NB4 (cell line): Measurements from ENCODE around the gene OPRM1.

ENCODE experiments used
- DNase-seq: peaks from one replicate; pipeline ENCODE4 v3.0.0; 2010; ENCODE audit warnings: low read depth
- H3K4me3 ChIP-seq: one replicate; pipeline ENCODE4 v1.5.1; 2011; ENCODE audit warnings: mild to moderate bottlenecking, low read depth, low read length, moderate library complexity
- MYC ChIP-seq: IDR thresholded peaks from 2 replicates; pipeline ENCODE4 v1.6.1; 2011; ENCODE audit warnings: low read depth, low read length
- POLR2A ChIP-seq: IDR thresholded peaks from 2 replicates; pipeline ENCODE4 v1.6.1; 2011; ENCODE audit warnings: mild to moderate bottlenecking; ENCODE audit not compliant: insufficient read length; ENCODE audit errors: extremely low read depth
- TF ChIP-seq, protein P1 (sequence below): IDR thresholded peaks from one replicate; pipeline ENCODE4 v1.5.1; 2012; ENCODE audit warnings: low read depth, low read length
- TF ChIP-seq, protein P2 (sequence below): IDR thresholded peaks from 2 replicates; pipeline ENCODE4 v1.6.1; 2011; ENCODE audit warnings: low read depth, low read length

Gene OPRM1

GRCh38 chr6:154112181-154112809 is 73.3 kb downstream of the OPRM1 start:
- TF ChIP-seq, protein P1, sequence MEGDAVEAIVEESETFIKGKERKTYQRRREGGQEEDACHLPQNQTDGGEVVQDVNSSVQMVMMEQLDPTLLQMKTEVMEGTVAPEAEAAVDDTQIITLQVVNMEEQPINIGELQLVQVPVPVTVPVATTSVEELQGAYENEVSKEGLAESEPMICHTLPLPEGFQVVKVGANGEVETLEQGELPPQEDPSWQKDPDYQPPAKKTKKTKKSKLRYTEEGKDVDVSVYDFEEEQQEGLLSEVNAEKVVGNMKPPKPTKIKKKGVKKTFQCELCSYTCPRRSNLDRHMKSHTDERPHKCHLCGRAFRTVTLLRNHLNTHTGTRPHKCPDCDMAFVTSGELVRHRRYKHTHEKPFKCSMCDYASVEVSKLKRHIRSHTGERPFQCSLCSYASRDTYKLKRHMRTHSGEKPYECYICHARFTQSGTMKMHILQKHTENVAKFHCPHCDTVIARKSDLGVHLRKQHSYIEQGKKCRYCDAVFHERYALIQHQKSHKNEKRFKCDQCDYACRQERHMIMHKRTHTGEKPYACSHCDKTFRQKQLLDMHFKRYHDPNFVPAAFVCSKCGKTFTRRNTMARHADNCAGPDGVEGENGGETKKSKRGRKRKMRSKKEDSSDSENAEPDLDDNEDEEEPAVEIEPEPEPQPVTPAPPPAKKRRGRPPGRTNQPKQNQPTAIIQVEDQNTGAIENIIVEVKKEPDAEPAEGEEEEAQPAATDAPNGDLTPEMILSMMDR: no peak
- TF ChIP-seq MYC (no peak), POLR2A (no peak)
- TF ChIP-seq, protein P2, sequence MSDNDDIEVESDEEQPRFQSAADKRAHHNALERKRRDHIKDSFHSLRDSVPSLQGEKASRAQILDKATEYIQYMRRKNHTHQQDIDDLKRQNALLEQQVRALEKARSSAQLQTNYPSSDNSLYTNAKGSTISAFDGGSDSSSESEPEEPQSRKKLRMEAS: no peak
- no peak overlapping the region for H3K4me3 ChIP-seq
- DNase-seq: peak; percentile 20

DNA sequence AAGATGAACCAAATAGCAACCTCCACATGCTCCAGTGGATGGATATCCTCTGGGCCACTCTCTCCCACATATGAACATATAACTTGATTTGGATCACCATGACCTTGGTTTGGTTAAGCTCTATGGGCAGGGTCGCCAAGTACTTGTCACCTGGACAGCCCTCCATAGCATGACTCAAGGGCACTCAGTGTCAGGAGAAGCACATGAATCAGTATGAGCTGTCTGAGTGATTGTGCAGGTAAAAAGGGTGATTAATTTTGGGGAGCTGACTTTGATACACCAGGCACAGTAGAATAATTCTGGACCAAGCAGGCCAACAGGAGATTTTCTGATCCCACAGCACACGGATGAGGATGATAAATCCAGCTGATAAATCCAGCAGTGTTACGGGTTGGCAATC is 74.4 kb downstream of the OPRM1 start:
- no peak overlapping the region for H3K4me3 ChIP-seq

GRCh38 chr6:154117485-154117884 is 78.4 kb downstream of the OPRM1 start:
- DNase-seq: no peak
- TF ChIP-seq MYC: no peak
- TF ChIP-seq, protein P2: no peak
- TF ChIP-seq, protein P1: no peak
- TF ChIP-seq POLR2A: no peak
- H3K4me3 ChIP-seq: no peak overlapping the region

More for the DNA sequence above, 74.4 kb downstream of the OPRM1 start:
- TF ChIP-seq, protein P1: no peak
- no peak for TF ChIP-seq MYC
- TF ChIP-seq, protein P2: no peak
- no peak for TF ChIP-seq POLR2A
- no peak for DNase-seq

GRCh38 chr6:154122195-154122925 is 83.3 kb downstream of the OPRM1 start:
- DNase-seq: no peak
- no peak for TF ChIP-seq MYC
- TF ChIP-seq, protein P1: no peak
- TF ChIP-seq, protein P2: no peak
- no peak for TF ChIP-seq POLR2A
- H3K4me3 ChIP-seq: no peak overlapping the region

DNA sequence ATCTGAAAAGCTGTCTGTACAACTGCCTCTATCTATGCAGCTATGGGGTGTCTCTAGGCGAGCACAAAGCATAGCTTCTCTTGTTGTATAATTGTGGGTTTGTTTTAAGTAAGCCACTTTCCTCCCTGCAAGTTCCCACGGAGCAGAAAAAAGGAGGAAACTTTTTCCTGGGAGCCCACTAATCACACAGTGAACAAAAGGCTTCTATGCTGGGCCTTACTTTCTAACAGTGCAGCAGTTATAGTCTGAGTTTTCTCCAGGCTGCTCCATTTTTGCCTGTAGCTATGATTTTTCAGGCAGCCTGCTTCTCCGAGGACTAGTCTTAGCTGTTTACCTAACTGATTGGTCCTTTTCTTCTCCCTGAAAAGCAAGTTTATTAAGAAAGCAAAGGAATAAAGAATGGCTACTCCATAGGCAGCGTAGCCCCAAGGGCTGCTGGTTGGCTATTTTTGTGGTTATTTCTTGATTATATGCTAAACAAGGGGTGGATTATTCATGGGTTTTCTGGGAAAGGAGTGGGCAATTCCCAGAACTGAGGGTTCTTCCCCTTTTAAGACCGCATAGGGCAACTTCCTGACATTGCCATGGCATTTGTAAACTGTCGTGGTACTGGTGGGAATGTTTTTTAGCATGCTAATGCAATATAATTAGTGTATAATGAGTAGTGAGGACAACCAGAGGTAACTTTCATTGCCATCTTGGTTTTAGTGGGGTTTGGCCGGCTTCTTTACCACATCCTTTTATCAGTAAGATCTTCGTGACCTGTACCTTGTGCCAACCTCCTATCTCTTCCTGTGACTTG is 84.3 kb downstream of the OPRM1 start:
- TF ChIP-seq, protein P1: no peak
- TF ChIP-seq, protein P2: no peak
- TF ChIP-seq MYC (no peak), POLR2A (no peak)
- no peak for DNase-seq
- H3K4me3 ChIP-seq: no peak overlapping the region
